Urinary bladder (tissue), 4 donors: Measurements from ENCODE around the gene ZIC2. TPM values are rescaled to one million over a fixed set of nuclear protein-coding genes. Genes with fewer than 3 reads are reported as not detected.
A peak's percentile ranks its signal among the peaks of the same experiment; 100 is the strongest.

Experiments
- DNase-seq: peaks from one replicate; pipeline ENCODE4 v3.0.0-alpha.2; 2015; ENCODE audit errors: extremely low spot score
- H3K27ac ChIP-seq: one replicate; pipeline ENCODE4 v1.5.1; 2013; ENCODE audit warnings: low read depth, mild to moderate bottlenecking, moderate library complexity
- H3K36me3 ChIP-seq: one replicate; pipeline ENCODE4 v1.6.1; 2013; ENCODE audit warnings: mild to moderate bottlenecking, moderate library complexity; ENCODE audit not compliant: insufficient read depth
- H3K4me1 ChIP-seq: one replicate; pipeline ENCODE4 v1.6.1; 2013; ENCODE audit warnings: mild to moderate bottlenecking, moderate library complexity; ENCODE audit not compliant: insufficient read depth
- H3K4me3 ChIP-seq: one replicate; pipeline ENCODE4 v1.5.1; 2013; ENCODE audit warnings: low read depth, low read length
- WGBS: extraction: QIAGEN DNeasy Blood & Tissue Kit; methylation state at CpG from one replicate; pipeline ENCODE4 v1.1.7; 2013; 5-methylcytosine and 5-hydroxymethylcytosine counted together
- polyA plus RNA-seq: library from polyadenylated mRNA; stranded (reverse); fragments of 200-250 nt; gene quantifications from one replicate; pipeline ENCODE4 v1.2.3, GENCODE V29; 2013
- total RNA-seq: library from RNA; depleted of rRNA; stranded (reverse); fragments of >200 nt; gene quantifications from one replicate; pipeline ENCODE4 v1.2.3, GENCODE V29; 2014
- donor health status: healthy with polysubstance abuse.
- donor health status: healthy.

The ZIC2 gene
- total and polyA plus RNA-seq, 2 donors, result 0.11 TPM; not detected in 1

- no peak for DNase-seq
Observed at GRCh38 chr13:99982036-99982730, 599 bp downstream of the ZIC2 start.

GRCh38 chr13:99982731-99983498 lies 1.3 kb downstream of the ZIC2 start:
- Histone ChIP-seq H3K36me3 (no peaks in the 10 kb centered on the region), H3K27ac (no peak overlapping the region), H3K4me3 (no peak overlapping the region), H3K4me1 (peaks cover 5% of the 10 kb centered on the region)
- DNase-seq, result no peak
- 6% methylated on average over 48 of the region's 48 CpGs for WGBS

More at GRCh38 chr13:99982036-99982730, 599 bp downstream of the ZIC2 start:
- Histone ChIP-seq H3K27ac (no peak overlapping the region), H3K36me3 (no peaks in the 10 kb centered on the region), H3K4me1 (peaks cover 5% of the 10 kb centered on the region), H3K4me3 (peak overlapping the region; percentile 39)
- WGBS, result under 1% methylated on average over 98 of the region's 98 CpGs

GRCh38 chr13:99983499-99984401 lies 2.2 kb downstream of the ZIC2 start:
- no peak overlapping the region for H3K27ac ChIP-seq
- H3K36me3 ChIP-seq, result no peaks in the 10 kb centered on the region
- peaks cover 5% of the 10 kb centered on the region for H3K4me1 ChIP-seq
- 7% methylated on average over 42 of the region's 42 CpGs for WGBS
- no peak overlapping the region for H3K4me3 ChIP-seq
- no peak for DNase-seq

GRCh38 chr13:99984461-99985240 lies 3.1 kb downstream of the ZIC2 start:
- Histone ChIP-seq H3K4me1 (peaks cover 5% of the 10 kb centered on the region), H3K36me3 (no peaks in the 10 kb centered on the region), H3K27ac (no peak overlapping the region), H3K4me3 (no peak overlapping the region)
- WGBS, result 5% methylated on average over 44 of the region's 44 CpGs
- no peak for DNase-seq

- Histone ChIP-seq H3K4me1 (peaks cover 3% of the 10 kb centered on the region), H3K36me3 (no peaks in the 10 kb centered on the region), H3K27ac (no peak overlapping the region), H3K4me3 (no peak overlapping the region)
- WGBS, result 4% methylated on average over 55 of the region's 55 CpGs
- no peak for DNase-seq
Observed at GRCh38 chr13:99985241-99985874, 3.8 kb downstream of the ZIC2 start.

- no peak for DNase-seq
- 30% methylated on average over 15 of the region's 15 CpGs for WGBS
- Histone ChIP-seq H3K27ac (no peak overlapping the region), H3K4me1 (peaks cover 3% of the 10 kb centered on the region), H3K36me3 (no peaks in the 10 kb centered on the region), H3K4me3 (no peak overlapping the region)
Observed at GRCh38 chr13:99985886-99986527, 4.4 kb downstream of the ZIC2 start.

- Histone ChIP-seq H3K36me3 (no peaks in the 10 kb centered on the region), H3K4me1 (peaks cover 3% of the 10 kb centered on the region)
Observed at GRCh38 chr13:99986741-99987140, 5.2 kb downstream of the ZIC2 start.

GRCh38 chr13:99987154-99988019 lies 5.8 kb downstream of the ZIC2 start:
- H3K4me1 ChIP-seq, result no peaks in the 10 kb centered on the region
- no peak for DNase-seq
- H3K4me3 ChIP-seq, result no peak overlapping the region
- 11% methylated on average over 20 of the region's 20 CpGs for WGBS
- H3K27ac ChIP-seq, result no peak overlapping the region
- H3K36me3 ChIP-seq, result no peaks in the 10 kb centered on the region

More at GRCh38 chr13:99986741-99987140, 5.2 kb downstream of the ZIC2 start:
- no peak overlapping the region for H3K4me3 ChIP-seq
- 27% methylated on average over 8 of the region's 8 CpGs for WGBS
- no peak overlapping the region for H3K27ac ChIP-seq
- DNase-seq, result no peak

GRCh38 chr13:99988529-99989275 lies 7.1 kb downstream of the ZIC2 start:
- H3K27ac ChIP-seq, result no peak overlapping the region
- H3K4me1 ChIP-seq, result no peaks in the 10 kb centered on the region
- no peak overlapping the region for H3K4me3 ChIP-seq
- 8% methylated on average over 43 of the region's 43 CpGs for WGBS
- no peak for DNase-seq
- no peaks in the 10 kb centered on the region for H3K36me3 ChIP-seq

GRCh38 chr13:99989276-99990125 lies 7.9 kb downstream of the ZIC2 start:
- no peaks in the 10 kb centered on the region for H3K36me3 ChIP-seq
- no peak overlapping the region for H3K4me3 ChIP-seq

More at GRCh38 chr13:99989276-99990125, 7.9 kb downstream of the ZIC2 start:
- Histone ChIP-seq H3K27ac (no peak overlapping the region), H3K4me1 (no peaks in the 10 kb centered on the region)
- no peak for DNase-seq
- 11% methylated on average over 42 of the region's 42 CpGs for WGBS
